ENCODE results near the gene RNF6. TPM values are rescaled to one million over a fixed set of nuclear protein-coding genes. Genes with fewer than 3 reads are reported as not detected.

Gene RNF6
- polyA plus RNA-seq, 1 donor from 2014 or later, result 15.8 TPM

- Histone ChIP-seq H3K9ac (ENCODE audit: low read length) (no peak overlapping the region), H3K9me2 (ENCODE audit: insufficient read depth, low read length) (no peaks in the 10 kb centered on the region), H2AFZ (ENCODE audit: low read depth, low read length) (no peak overlapping the region), H3F3A (ENCODE audit: insufficient read depth, low read length, poor library complexity, severe bottlenecking) (no peaks in the 10 kb centered on the region), H3K27ac (ENCODE audit: low read length) (no peak overlapping the region), H3K79me2 (replicated peaks; ENCODE audit: insufficient read depth, low read length) (no peaks in the 10 kb centered on the region), H3K4me2 (ENCODE audit: low read length) (no peak overlapping the region), H3K9me3 (ENCODE audit: low read length) (no peaks in the 10 kb centered on the region), H4K20me1 (ENCODE audit: insufficient read depth) (no peaks in the 10 kb centered on the region), H3K27me3 (ENCODE audit: insufficient read depth, low read depth, low read length) (no peaks in the 10 kb centered on the region), H3K36me3 (ENCODE audit: insufficient read depth, low read length) (no peaks in the 10 kb centered on the region), H3K4me3 (ENCODE audit: low read length) (no peak overlapping the region)
- TF ChIP-seq SMC3 (conservative IDR thresholded peaks at IDR 0.05; ENCODE audit: poor library complexity) (no peak), EP300 (conservative IDR thresholded peaks at IDR 0.05; ENCODE audit: poor library complexity, severe bottlenecking) (no peak), POLR2AphosphoS5 (IDR thresholded peaks at IDR 0.05) (no peak), EZH2 (IDR thresholded peaks at IDR 0.05; ENCODE audit: borderline replicate concordance, insufficient read depth, low read length, poor library complexity, severe bottlenecking) (no peak), RAD21 (conservative IDR thresholded peaks at IDR 0.05) (no peak)
Observed at GRCh38 chr13:26246154-26246553, 24.0 kb upstream of the RNF6 start.

- H3K27ac ChIP-seq (ENCODE audit: low read length), result no peak overlapping the region
- H4K20me1 ChIP-seq (ENCODE audit: insufficient read depth), result no peaks in the 10 kb centered on the region
- no peak overlapping the region for H2AFZ ChIP-seq (ENCODE audit: low read depth, low read length)
Observed at GRCh38 chr13:26236296-26236695, 14.2 kb upstream of the RNF6 start.

More at GRCh38 chr13:26236296-26236695, 14.2 kb upstream of the RNF6 start:
- Histone ChIP-seq H3K4me2 (ENCODE audit: low read length) (no peak overlapping the region), H3K79me2 (replicated peaks; ENCODE audit: insufficient read depth, low read length) (no peaks in the 10 kb centered on the region), H3K4me3 (ENCODE audit: low read length) (no peak overlapping the region), H3K9ac (ENCODE audit: low read length) (no peak overlapping the region), H3F3A (ENCODE audit: insufficient read depth, low read length, poor library complexity, severe bottlenecking) (no peaks in the 10 kb centered on the region), H3K27me3 (ENCODE audit: insufficient read depth, low read depth, low read length) (no peaks in the 10 kb centered on the region), H3K9me3 (ENCODE audit: low read length) (no peaks in the 10 kb centered on the region), H3K9me2 (ENCODE audit: insufficient read depth, low read length) (no peaks in the 10 kb centered on the region), H3K36me3 (ENCODE audit: insufficient read depth, low read length) (no peaks in the 10 kb centered on the region)
- TF ChIP-seq TAF1 (IDR thresholded peaks at IDR 0.05; ENCODE audit: low read depth) (no peak), SMC3 (conservative IDR thresholded peaks at IDR 0.05; ENCODE audit: poor library complexity) (no peak), EZH2 (IDR thresholded peaks at IDR 0.05; ENCODE audit: borderline replicate concordance, insufficient read depth, low read length, poor library complexity, severe bottlenecking) (no peak), POLR2AphosphoS5 (IDR thresholded peaks at IDR 0.05) (no peak), REST (IDR thresholded peaks at IDR 0.05; ENCODE audit: borderline replicate concordance) (no peak), CTCF (IDR thresholded peaks at IDR 0.05; ENCODE audit: poor library complexity, severe bottlenecking) (no peak), EP300 (conservative IDR thresholded peaks at IDR 0.05; ENCODE audit: poor library complexity, severe bottlenecking) (no peak)

All from neural cell (in vitro differentiated cells).